T47D (cell line): ENCODE data around the gene SMYD3.
A peak's percentile ranks its signal among the peaks of the same experiment; 100 is the strongest.

Source experiments
- DNase-seq, 2 experiments: peaks; one replicate each; pipeline versions ENCODE4 v3.0.0 to v3.0.0-alpha.2; 2011 to 2012; ENCODE audit warnings: low read depth in 1 of 2, low spot score in 1 of 2
- JUND ChIP-seq: IDR thresholded peaks from 2 replicates; pipeline ENCODE4 v1.6.1; 2012; ENCODE audit warnings: low read depth
- in situ Hi-C: cut with HindIII; loops from 2 replicates; pipeline ENCODE4 v1.10.0; 2016; ENCODE audit warnings: low sequenced_read_pairs, low pct_unique_long_range_greater_than_20kb

SMYD3 gene

GRCh38 chr1:246179401-246179800, 327.7 kb downstream of the SMYD3 start:
- no peak for DNase-seq
- no peak for TF ChIP-seq JUND
- in situ Hi-C loops, result no loop called here

- no peak for TF ChIP-seq JUND
- in situ Hi-C loops, result no loop called here
- DNase-seq, result no peak
These were observed 328.3 kb downstream of the SMYD3 start for GRCh38 chr1:246178717-246179311.

GRCh38 chr1:246176126-246177024, 330.7 kb downstream of the SMYD3 start:
- in situ Hi-C loops, result no loop called here
- DNase-seq, result peak in 1 of 2 experiments; percentile 85
- TF ChIP-seq JUND, result no peak

GRCh38 chr1:246170574-246171261, 336.4 kb downstream of the SMYD3 start:
- no peak for DNase-seq
- in situ Hi-C loops, result no loop called here
- no peak for TF ChIP-seq JUND

- in situ Hi-C loops, result no loop called here
- no peak for DNase-seq
- TF ChIP-seq JUND, result no peak
These were observed 337.6 kb downstream of the SMYD3 start for GRCh38 chr1:246169486-246169885.

- DNase-seq, result no peak
- in situ Hi-C loops, result no loop called here
- TF ChIP-seq JUND, result no peak
These were observed 338.1 kb downstream of the SMYD3 start for GRCh38 chr1:246169019-246169418.

GRCh38 chr1:246166841-246167240, 340.2 kb downstream of the SMYD3 start:
- DNase-seq, result no peak
- in situ Hi-C loops, result no loop called here
- no peak for TF ChIP-seq JUND

- in situ Hi-C loops, result no loop called here
- peak in 1 of 2 experiments; percentile 60 for DNase-seq
- TF ChIP-seq JUND, result no peak
These were observed 341.0 kb downstream of the SMYD3 start for GRCh38 chr1:246165826-246166709.

GRCh38 chr1:246164764-246165163, 342.3 kb downstream of the SMYD3 start:
- no peak for DNase-seq
- TF ChIP-seq JUND, result no peak
- in situ Hi-C loops, result no loop called here

GRCh38 chr1:246162560-246162959, 344.5 kb downstream of the SMYD3 start:
- no peak for DNase-seq
- in situ Hi-C loops, result no loop called here
- TF ChIP-seq JUND, result no peak

GRCh38 chr1:246161626-246162025, 345.5 kb downstream of the SMYD3 start:
- in situ Hi-C loops, result no loop called here
- no peak for DNase-seq
- TF ChIP-seq JUND, result no peak

- no peak for TF ChIP-seq JUND
- DNase-seq, result no peak
- in situ Hi-C loops, result no loop called here
These were observed 346.2 kb downstream of the SMYD3 start for GRCh38 chr1:246160905-246161304.
